ENCODE measurements around the gene SEC23A. TPM values are rescaled to one million over a fixed set of nuclear protein-coding genes. Genes with fewer than 3 reads are reported as not detected.
A peak's percentile ranks its signal among the peaks of the same experiment; 100 is the strongest.

The SEC23A gene
- total and polyA plus RNA-seq, 2 experiments from 2014 or later, result 192 to 246 TPM

DNA sequence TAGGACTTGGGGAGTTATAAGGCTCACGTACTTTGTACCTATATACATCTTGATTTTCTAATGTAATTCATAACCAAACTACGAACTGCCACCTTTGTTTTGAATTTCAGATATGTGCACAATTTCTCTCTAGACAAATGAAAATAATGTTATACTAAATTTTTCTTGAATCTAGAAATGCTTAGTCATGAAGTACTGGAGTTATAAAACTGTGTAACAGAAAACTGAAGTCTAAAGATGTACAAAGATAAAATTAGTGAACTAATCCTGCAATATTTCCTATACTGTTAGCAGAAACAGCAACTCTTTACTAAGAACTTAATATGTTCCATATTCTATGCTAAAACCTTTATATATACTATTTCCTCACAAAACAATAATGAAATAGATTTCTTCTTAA, 15.5 kb downstream of the SEC23A start:
- Histone ChIP-seq H3K27me3 (replicated peaks; ENCODE audit: insufficient read depth) (no peaks in the 10 kb centered on the region), H3K4me1 (ENCODE audit: insufficient read depth) (no peaks in the 10 kb centered on the region), H2AFZ (no peak overlapping the region), H3K79me2 (ENCODE audit: insufficient read depth) (peaks cover 100% of the 10 kb centered on the region), H4K20me1 (ENCODE audit: insufficient read depth) (no peaks in the 10 kb centered on the region), H3K9me3 (ENCODE audit: low read depth) (no peaks in the 10 kb centered on the region), H3F3A (ENCODE audit: insufficient read depth) (peaks cover 4% of the 10 kb centered on the region; the same call in 1 of the 2 replicates), H3K27ac (no peak overlapping the region), H3K4me3 (no peak overlapping the region), H3K4me2 (ENCODE audit: unreplicated experiment) (no peak overlapping the region), H3K36me3 (ENCODE audit: low read depth) (peaks cover 71% of the 10 kb centered on the region), H3K9me2 (ENCODE audit: insufficient read depth) (no peaks in the 10 kb centered on the region), H3K9ac (peak overlapping the region; percentile 3; the same call in 1 of the 2 replicates)
- DNase-seq, result no peak
- 96 to 100% methylated on average over 2 of the region's 2 CpGs for WGBS, 2 experiments (ENCODE audit: low coverage in 1 of 2, low lambda C conversion rate in 2 of 2, missing lambda C conversion rate in 2 of 2)
- in situ Hi-C loops (cut with MboI), result no loop called here
- no peak for TF ChIP-seq EZH2 (IDR thresholded peaks at IDR 0.05; ENCODE audit: insufficient read depth, poor library complexity, severe bottlenecking)
- no peak for TF ChIP-seq EZH2phosphoT487 (IDR thresholded peaks at IDR 0.05; ENCODE audit: insufficient read depth, low read depth)

DNA sequence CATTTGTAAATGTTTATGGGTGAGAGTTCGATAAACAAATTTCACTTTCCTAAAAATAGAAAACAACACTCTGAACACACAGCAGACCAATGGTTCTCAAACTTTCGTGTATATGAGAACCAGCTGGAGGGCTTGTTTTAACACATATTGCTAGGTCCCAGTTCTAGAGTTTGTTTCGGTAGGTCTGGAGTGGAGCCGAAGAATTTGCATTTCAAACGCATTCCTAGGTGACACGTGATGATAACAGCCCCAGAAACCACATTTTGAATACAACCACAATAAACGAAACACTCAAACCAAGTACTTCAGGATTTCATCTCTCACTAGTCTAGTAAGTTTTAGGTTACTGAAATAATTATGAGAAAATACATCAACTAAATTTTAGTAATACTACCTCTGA, 17.1 kb downstream of the SEC23A start:
- no peaks in the 10 kb centered on the region for H4K20me1 ChIP-seq (ENCODE audit: insufficient read depth)
- H3K36me3 ChIP-seq (ENCODE audit: low read depth), result peaks cover 59% of the 10 kb centered on the region
- H3K27me3 ChIP-seq (replicated peaks; ENCODE audit: insufficient read depth), result no peaks in the 10 kb centered on the region
- 88 to 90% methylated on average over 7 of the region's 7 CpGs for WGBS, 2 experiments (ENCODE audit: low coverage in 1 of 2, low lambda C conversion rate in 2 of 2, missing lambda C conversion rate in 2 of 2)
- no peak overlapping the region for H3K9ac ChIP-seq
- H3K9me2 ChIP-seq (ENCODE audit: insufficient read depth), result no peaks in the 10 kb centered on the region
- H3K4me2 ChIP-seq (ENCODE audit: unreplicated experiment), result no peak overlapping the region
- peaks cover 7% of the 10 kb centered on the region; the same call in 1 of the 2 replicates for H3F3A ChIP-seq (ENCODE audit: insufficient read depth)
- no peak overlapping the region for H3K4me3 ChIP-seq
- H3K27ac ChIP-seq, result no peak overlapping the region
- no peaks in the 10 kb centered on the region for H3K9me3 ChIP-seq (ENCODE audit: low read depth)
- in situ Hi-C loops (cut with MboI), result no loop called here
- no peak for DNase-seq
- H3K79me2 ChIP-seq (ENCODE audit: insufficient read depth), result peaks cover 94% of the 10 kb centered on the region
- H2AFZ ChIP-seq, result no peak overlapping the region
- TF ChIP-seq EZH2phosphoT487 (IDR thresholded peaks at IDR 0.05; ENCODE audit: insufficient read depth, low read depth), result no peak
- no peak for TF ChIP-seq EZH2 (IDR thresholded peaks at IDR 0.05; ENCODE audit: insufficient read depth, poor library complexity, severe bottlenecking)
- no peaks in the 10 kb centered on the region for H3K4me1 ChIP-seq (ENCODE audit: insufficient read depth)

DNA sequence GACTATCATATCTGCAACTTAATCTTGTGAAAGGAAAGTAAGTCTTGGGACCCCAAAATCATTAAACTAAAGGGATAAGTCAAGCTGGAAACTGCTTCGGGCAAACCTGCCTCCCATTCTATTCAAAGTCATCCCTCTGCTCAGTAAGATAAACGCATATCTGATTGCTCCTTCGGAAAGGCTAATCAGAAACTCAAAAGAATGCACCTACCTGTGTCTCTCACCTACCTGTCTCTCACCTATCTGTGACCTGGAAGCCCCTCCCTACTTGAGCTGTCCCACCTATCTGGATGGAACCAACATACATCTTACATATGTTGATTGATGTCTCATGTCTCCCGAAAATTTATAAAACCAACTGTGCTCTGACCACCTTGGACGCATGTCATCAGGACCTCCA, 19.9 kb downstream of the SEC23A start:
- H3K36me3 ChIP-seq (ENCODE audit: low read depth), result peaks cover 56% of the 10 kb centered on the region

DNA sequence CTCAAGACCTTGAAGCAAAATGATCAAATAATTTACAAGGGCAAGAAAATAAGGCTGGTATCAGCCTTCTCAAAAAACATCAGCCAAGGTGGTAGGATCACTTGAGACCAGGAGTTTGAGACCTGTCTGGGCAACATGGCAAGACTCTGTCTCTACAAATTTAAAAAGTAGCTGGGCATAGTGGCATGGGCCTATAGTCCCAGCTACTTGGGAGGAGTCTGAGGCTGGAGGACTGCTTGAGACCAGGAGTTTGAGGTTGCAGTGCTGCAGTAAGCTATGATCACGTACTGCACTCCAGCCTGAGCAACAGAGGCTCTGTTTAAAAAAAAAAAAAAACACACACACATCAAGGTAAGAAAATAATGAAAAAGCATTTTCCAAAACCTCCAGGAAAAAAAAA, 22.1 kb downstream of the SEC23A start:
- 91 to 100% methylated on average over 1 of the region's 1 CpG for WGBS, 2 experiments (ENCODE audit: low coverage in 1 of 2, low lambda C conversion rate in 2 of 2, missing lambda C conversion rate in 2 of 2)
- Histone ChIP-seq H3K9me2 (ENCODE audit: insufficient read depth) (no peaks in the 10 kb centered on the region), H3K4me1 (ENCODE audit: insufficient read depth) (no peaks in the 10 kb centered on the region), H2AFZ (no peak overlapping the region), H4K20me1 (ENCODE audit: insufficient read depth) (no peaks in the 10 kb centered on the region), H3K27me3 (replicated peaks; ENCODE audit: insufficient read depth) (no peaks in the 10 kb centered on the region), H3F3A (ENCODE audit: insufficient read depth) (peaks cover 7% of the 10 kb centered on the region; the same call in 1 of the 2 replicates), H3K9me3 (ENCODE audit: low read depth) (no peaks in the 10 kb centered on the region), H3K79me2 (ENCODE audit: insufficient read depth) (peaks cover 92% of the 10 kb centered on the region), H3K4me3 (no peak overlapping the region), H3K9ac (no peak overlapping the region), H3K27ac (no peak overlapping the region), H3K36me3 (ENCODE audit: low read depth) (peaks cover 58% of the 10 kb centered on the region), H3K4me2 (ENCODE audit: unreplicated experiment) (no peak overlapping the region)
- DNase-seq, result no peak
- in situ Hi-C loops (cut with MboI), result no loop called here
- TF ChIP-seq EZH2 (IDR thresholded peaks at IDR 0.05; ENCODE audit: insufficient read depth, poor library complexity, severe bottlenecking) (no peak), EZH2phosphoT487 (IDR thresholded peaks at IDR 0.05; ENCODE audit: insufficient read depth, low read depth) (no peak)

More for the DNA sequence above, 19.9 kb downstream of the SEC23A start:
- TF ChIP-seq EZH2 (IDR thresholded peaks at IDR 0.05; ENCODE audit: insufficient read depth, poor library complexity, severe bottlenecking), result no peak
- no peak for TF ChIP-seq EZH2phosphoT487 (IDR thresholded peaks at IDR 0.05; ENCODE audit: insufficient read depth, low read depth)
- no peaks in the 10 kb centered on the region for H3K9me3 ChIP-seq (ENCODE audit: low read depth)
- H3K4me3 ChIP-seq, result no peak overlapping the region
- H3K9me2 ChIP-seq (ENCODE audit: insufficient read depth), result no peaks in the 10 kb centered on the region
- DNase-seq, result no peak
- no peaks in the 10 kb centered on the region for H4K20me1 ChIP-seq (ENCODE audit: insufficient read depth)
- in situ Hi-C loops (cut with MboI), result no loop called here
- no peak overlapping the region for H3K27ac ChIP-seq
- H3F3A ChIP-seq (ENCODE audit: insufficient read depth), result peaks cover 7% of the 10 kb centered on the region; the same call in 1 of the 2 replicates
- no peaks in the 10 kb centered on the region for H3K4me1 ChIP-seq (ENCODE audit: insufficient read depth)
- H3K4me2 ChIP-seq (ENCODE audit: unreplicated experiment), result no peak overlapping the region
- no peak overlapping the region for H3K9ac ChIP-seq
- no peak overlapping the region for H2AFZ ChIP-seq
- peaks cover 92% of the 10 kb centered on the region for H3K79me2 ChIP-seq (ENCODE audit: insufficient read depth)
- H3K27me3 ChIP-seq (replicated peaks; ENCODE audit: insufficient read depth), result no peaks in the 10 kb centered on the region
- WGBS, 2 experiments (ENCODE audit: low coverage in 1 of 2, low lambda C conversion rate in 2 of 2, missing lambda C conversion rate in 2 of 2), result 70 to 72% methylated on average over 5 of the region's 5 CpGs

DNA sequence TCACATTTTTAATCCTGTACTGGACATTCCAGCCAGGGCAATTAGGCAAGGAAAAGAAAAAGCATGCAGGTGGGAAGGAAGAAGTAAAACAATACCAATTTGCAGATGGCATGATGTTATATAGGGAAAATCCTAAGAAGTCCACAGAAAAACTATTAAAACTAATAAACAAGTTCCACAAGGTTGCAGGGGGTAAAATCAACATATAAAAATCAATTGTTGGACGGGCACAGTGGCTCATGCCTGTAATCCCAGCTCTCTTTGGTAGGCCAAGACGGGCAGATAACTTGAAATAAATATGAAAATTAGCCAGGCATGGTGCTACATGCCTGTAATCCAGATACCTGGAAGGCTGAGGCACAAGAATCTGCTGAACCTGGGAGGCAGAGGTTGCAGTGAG, 31.9 kb downstream of the SEC23A start:
- H4K20me1 ChIP-seq (ENCODE audit: insufficient read depth), result no peaks in the 10 kb centered on the region
- DNase-seq, result no peak
- H3K4me3 ChIP-seq, result no peak overlapping the region
- no peak for TF ChIP-seq EZH2phosphoT487 (IDR thresholded peaks at IDR 0.05; ENCODE audit: insufficient read depth, low read depth)
- TF ChIP-seq EZH2 (IDR thresholded peaks at IDR 0.05; ENCODE audit: insufficient read depth, poor library complexity, severe bottlenecking), result no peak
- peaks cover 82% of the 10 kb centered on the region for H3K36me3 ChIP-seq (ENCODE audit: low read depth)
- H3K9me2 ChIP-seq (ENCODE audit: insufficient read depth), result no peaks in the 10 kb centered on the region
- no peaks in the 10 kb centered on the region; the same call in 1 of the 2 replicates for H3F3A ChIP-seq (ENCODE audit: insufficient read depth)
- H3K4me2 ChIP-seq (ENCODE audit: unreplicated experiment), result no peak overlapping the region
- no peaks in the 10 kb centered on the region for H3K9me3 ChIP-seq (ENCODE audit: low read depth)
- H3K4me1 ChIP-seq (ENCODE audit: insufficient read depth), result no peaks in the 10 kb centered on the region
- in situ Hi-C loops (cut with MboI), result no loop called here
- peaks cover 91% of the 10 kb centered on the region for H3K79me2 ChIP-seq (ENCODE audit: insufficient read depth)
- H3K27ac ChIP-seq, result no peak overlapping the region
- no peaks in the 10 kb centered on the region for H3K27me3 ChIP-seq (replicated peaks; ENCODE audit: insufficient read depth)
- H2AFZ ChIP-seq, result no peak overlapping the region
- no peak overlapping the region for H3K9ac ChIP-seq
- WGBS, 2 experiments (ENCODE audit: low coverage in 1 of 2, low lambda C conversion rate in 2 of 2, missing lambda C conversion rate in 2 of 2), result 95 to 96% methylated on average over 2 of the region's 2 CpGs

Measured in GM23248 (cell line).